Measurements from ENCODE around the gene GNAI3. TPM values are rescaled to one million over a fixed set of nuclear protein-coding genes. Genes with fewer than 3 reads are reported as not detected.

Gene GNAI3
- total and polyA plus RNA-seq, 2 of the 13 experiments (the other 11 are each of a cell fraction or from before 2014, with no cell fraction given) = 4.3 to 9.0 TPM

- peak; percentile 78 for TF ChIP-seq GABPB1 (CRISPR knock-in tag; IDR thresholded peaks at IDR 0.05)
- peak; percentile 36 for TF ChIP-seq SKI (IDR thresholded peaks at IDR 0.05; ENCODE audit: partially characterized antibody)
- TF ChIP-seq ZNF704 (CRISPR knock-in tag; IDR thresholded peaks at IDR 0.05; ENCODE audit: borderline replicate concordance) = no peak
- no peak for TF ChIP-seq ZSCAN30 (CRISPR knock-in tag; IDR thresholded peaks at IDR 0.05)
- no peak for TF ChIP-seq ZNF672 (CRISPR knock-in tag; IDR thresholded peaks at IDR 0.05)
- TF ChIP-seq, protein P1, sequence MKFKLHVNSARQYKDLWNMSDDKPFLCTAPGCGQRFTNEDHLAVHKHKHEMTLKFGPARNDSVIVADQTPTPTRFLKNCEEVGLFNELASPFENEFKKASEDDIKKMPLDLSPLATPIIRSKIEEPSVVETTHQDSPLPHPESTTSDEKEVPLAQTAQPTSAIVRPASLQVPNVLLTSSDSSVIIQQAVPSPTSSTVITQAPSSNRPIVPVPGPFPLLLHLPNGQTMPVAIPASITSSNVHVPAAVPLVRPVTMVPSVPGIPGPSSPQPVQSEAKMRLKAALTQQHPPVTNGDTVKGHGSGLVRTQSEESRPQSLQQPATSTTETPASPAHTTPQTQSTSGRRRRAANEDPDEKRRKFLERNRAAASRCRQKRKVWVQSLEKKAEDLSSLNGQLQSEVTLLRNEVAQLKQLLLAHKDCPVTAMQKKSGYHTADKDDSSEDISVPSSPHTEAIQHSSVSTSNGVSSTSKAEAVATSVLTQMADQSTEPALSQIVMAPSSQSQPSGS (CRISPR knock-in tag; IDR thresholded peaks at IDR 0.05) = no peak
- TF ChIP-seq ZNF605 (CRISPR knock-in tag; IDR thresholded peaks at IDR 0.05) = no peak
- TF ChIP-seq SMARCC2 (IDR thresholded peaks at IDR 0.05) = no peak
- peak; percentile 90 for TF ChIP-seq STAG1 (CRISPR knock-in tag; IDR thresholded peaks at IDR 0.05)
- TF ChIP-seq ZNF782 (CRISPR knock-in tag; IDR thresholded peaks at IDR 0.05; ENCODE audit: borderline replicate concordance) = peak; percentile 47; the same call in 1 of the 2 replicates
- TF ChIP-seq GMEB2 (CRISPR knock-in tag; IDR thresholded peaks at IDR 0.05; ENCODE audit: low read depth) = no peak
- 0 out of 2 replicates have a peak, but pooled peaks have one; percentile 48 for TF ChIP-seq ZNF784 (CRISPR knock-in tag; IDR thresholded peaks at IDR 0.05; ENCODE audit: borderline replicate concordance)
- TF ChIP-seq DNMT3B (CRISPR knock-in tag; conservative IDR thresholded peaks at IDR 0.05) = no peak
- no peak for TF ChIP-seq FOXC1 (CRISPR knock-in tag; IDR thresholded peaks at IDR 0.05; ENCODE audit: borderline replicate concordance)
- TF ChIP-seq, protein P2, sequence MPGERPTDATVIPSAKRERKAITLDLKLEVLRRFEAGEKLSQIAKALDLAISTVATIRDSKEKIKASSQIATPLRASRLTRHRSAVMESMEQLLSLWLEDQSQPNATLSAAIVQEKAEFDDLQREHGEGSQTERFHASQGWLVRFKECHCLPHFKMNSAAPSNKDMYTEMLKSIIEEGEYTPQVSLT (CRISPR knock-in tag; IDR thresholded peaks at IDR 0.05; ENCODE audit: borderline replicate concordance, low read depth) = no peak
- TF ChIP-seq ZBTB25 (CRISPR knock-in tag; IDR thresholded peaks at IDR 0.05) = no peak
- peak; percentile 73 for TF ChIP-seq PATZ1 (CRISPR knock-in tag; IDR thresholded peaks at IDR 0.05)
- no peak for TF ChIP-seq TOE1 (CRISPR knock-in tag; IDR thresholded peaks at IDR 0.05)
Observed at GRCh38 chr1:109532365-109533136, 15.9 kb upstream of the GNAI3 start (continued).
